ENCODE measurements around the gene SUPT6H.
"Not testable (repeated sequence)": the region's sequence is repeated elsewhere in the genome, so short reads cannot be mapped to it uniquely, and the experiment has no call there.

SUPT6H gene

DNA sequence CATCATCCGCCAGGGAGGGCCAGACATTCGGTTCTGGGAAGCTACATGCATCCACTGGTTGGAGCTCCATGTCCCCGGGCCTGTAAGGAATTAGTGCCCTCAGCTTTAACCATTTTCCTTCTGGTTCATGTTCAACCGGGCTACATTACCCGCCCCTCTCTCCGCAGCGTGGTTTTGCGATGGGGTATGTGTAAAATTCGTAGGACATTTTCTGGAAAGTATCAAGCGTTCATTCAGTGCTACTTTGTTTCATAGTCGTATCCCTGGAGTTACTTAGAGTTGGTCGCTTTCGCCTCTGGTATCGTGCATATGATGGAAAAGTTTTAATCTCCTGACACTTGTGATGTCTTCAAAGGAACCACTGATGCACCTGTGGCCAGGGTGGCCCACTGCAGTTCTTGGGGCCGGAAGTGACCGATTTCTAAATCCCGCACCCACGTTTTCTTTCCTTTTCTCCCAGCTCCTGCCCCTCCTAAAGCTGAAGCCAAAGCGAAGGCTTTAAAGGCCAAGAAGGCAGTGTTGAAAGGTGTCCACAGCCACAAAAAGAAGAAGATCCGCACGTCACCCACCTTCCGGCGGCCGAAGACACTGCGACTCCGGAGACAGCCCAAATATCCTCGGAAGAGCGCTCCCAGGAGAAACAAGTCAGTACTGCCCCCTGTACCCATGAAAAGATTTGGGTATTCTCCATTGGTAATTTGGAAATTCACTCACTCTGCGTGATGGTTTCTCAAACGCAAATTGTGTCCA, 58.4 kb downstream of the SUPT6H start:
- no peaks in the 10 kb centered on the region for H3K27me3 ChIP-seq (ENCODE audit: control insufficient read depth in 1 of 2, insufficient read depth in 2 of 2, low read length in 2 of 2)
- H3K27ac ChIP-seq (ENCODE audit: low read length), result peak overlapping the region; percentile 76
- peaks cover 55% of the 10 kb centered on the region for H3K4me1 ChIP-seq (ENCODE audit: control insufficient read depth, insufficient read depth, low read length)
- H3K4me3 ChIP-seq (ENCODE audit: low read length in 2 of 2), result peak overlapping the region; percentile 93 to 96
- no peaks in the 10 kb centered on the region for H3K9me3 ChIP-seq (ENCODE audit: control insufficient read depth in 2 of 2, low read length in 2 of 2)
- H3K9ac ChIP-seq (ENCODE audit: low read length in 2 of 2), result peak overlapping the region; percentile 87 to 89
- H3K36me3 ChIP-seq (ENCODE audit: control insufficient read depth in 2 of 2, insufficient read depth in 2 of 2, low read length in 2 of 2), result peaks cover 22 to 31% of the 10 kb centered on the region in 2 donors

DNA sequence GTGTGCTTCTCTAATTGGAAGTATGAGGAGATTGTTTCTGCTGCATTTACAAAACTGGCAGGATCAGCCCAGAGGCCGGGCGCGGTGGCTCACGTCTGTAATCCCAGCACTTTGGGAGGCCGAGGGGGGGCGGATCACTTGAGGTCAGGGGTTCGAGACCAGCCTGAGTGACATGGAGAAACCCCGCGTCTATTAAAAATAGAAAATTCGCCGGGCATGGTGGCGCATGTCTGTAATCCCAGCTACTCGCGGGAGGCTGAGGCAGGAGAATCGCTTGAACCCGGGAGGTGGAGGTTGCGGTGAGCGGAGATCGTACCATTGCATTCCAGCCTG, 59.0 kb downstream of the SUPT6H start:
- Histone ChIP-seq H3K36me3 (ENCODE audit: control insufficient read depth in 2 of 2, insufficient read depth in 2 of 2, low read length in 2 of 2) (peaks cover 22 to 28% of the 10 kb centered on the region in 2 donors), H3K4me1 (ENCODE audit: control insufficient read depth, insufficient read depth, low read length) (peaks cover 58% of the 10 kb centered on the region), H3K9ac (ENCODE audit: low read length in 2 of 2) (peak overlapping the region in 1 of 2 donors; percentile 89), H3K4me3 (ENCODE audit: low read length in 2 of 2) (peak overlapping the region; percentile 93 to 96)
- H3K9me3 ChIP-seq (ENCODE audit: control insufficient read depth in 2 of 2, low read length in 2 of 2); H3K27ac ChIP-seq (ENCODE audit: low read length); H3K27me3 ChIP-seq (ENCODE audit: control insufficient read depth in 1 of 2, insufficient read depth in 2 of 2, low read length in 2 of 2): not testable (repeated sequence)

DNA sequence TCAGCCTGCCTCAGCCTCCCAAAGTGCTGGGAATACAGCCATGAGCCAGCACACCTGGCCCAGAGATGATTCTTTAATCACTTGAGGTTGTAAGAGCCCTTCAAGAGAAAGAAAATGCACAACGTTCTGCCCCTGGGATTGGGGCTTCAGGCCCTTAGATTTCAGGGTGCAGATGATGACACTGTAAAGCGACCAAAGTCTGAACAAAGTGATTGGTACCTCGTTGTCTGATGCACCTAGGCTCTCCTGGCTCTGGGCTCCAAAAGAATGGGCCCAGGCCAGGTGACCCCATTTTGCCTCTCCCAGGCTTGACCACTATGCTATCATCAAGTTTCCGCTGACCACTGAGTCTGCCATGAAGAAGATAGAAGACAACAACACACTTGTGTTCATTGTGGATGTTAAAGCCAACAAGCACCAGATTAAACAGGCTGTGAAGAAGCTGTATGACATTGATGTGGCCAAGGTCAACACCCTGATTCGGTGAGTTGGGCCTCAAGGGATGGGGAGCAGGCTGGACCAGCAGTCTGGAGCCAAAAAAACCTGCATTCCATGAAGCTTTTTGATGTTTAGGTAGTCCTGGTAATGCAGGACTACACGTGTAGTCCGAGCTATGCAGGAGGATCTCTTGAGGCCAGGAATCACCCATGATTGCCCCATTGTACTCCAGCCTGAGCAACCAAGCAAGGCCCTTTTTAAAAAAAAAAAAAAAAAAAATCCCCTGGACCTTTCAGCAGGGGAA, 60.6 kb downstream of the SUPT6H start:
- no peak overlapping the region for H3K4me3 ChIP-seq (ENCODE audit: low read length in 2 of 2)

DNA sequence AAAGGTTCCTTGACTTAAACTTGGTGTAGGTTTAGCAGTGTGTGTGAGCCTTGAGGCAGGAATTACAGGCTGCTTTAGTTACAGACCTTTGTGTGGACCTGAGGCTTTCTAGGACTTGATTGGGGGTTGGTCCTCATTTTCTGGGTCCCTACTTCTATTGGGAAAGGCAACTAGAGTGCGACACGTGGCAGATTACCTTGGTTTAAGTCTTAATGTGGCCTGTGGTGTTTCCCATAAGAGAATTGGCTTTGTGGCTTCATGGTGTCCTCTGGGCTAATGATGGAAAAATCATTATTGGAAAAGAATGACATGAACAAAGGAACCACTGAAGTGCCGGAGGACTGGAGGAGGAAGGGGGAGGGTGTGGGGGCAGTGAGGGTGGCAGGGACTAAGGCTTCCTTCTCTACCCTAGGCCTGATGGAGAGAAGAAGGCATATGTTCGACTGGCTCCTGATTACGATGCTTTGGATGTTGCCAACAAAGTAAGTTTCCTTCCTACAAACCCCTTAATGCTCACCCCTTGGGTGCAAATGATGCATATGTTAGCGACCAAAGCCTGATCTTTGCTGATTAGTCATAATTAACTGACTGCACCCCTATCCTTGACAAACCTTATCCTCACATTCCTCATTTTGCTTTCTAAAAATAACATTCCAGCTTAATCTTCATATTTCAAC, 61.3 kb downstream of the SUPT6H start:
- H3K4me1 ChIP-seq (ENCODE audit: control insufficient read depth, insufficient read depth, low read length), result peaks cover 60% of the 10 kb centered on the region
- H3K27me3 ChIP-seq (ENCODE audit: control insufficient read depth in 1 of 2, insufficient read depth in 2 of 2, low read length in 2 of 2), result peaks cover 2 to 10% of the 10 kb centered on the region in 2 donors
- no peak overlapping the region for H3K4me3 ChIP-seq (ENCODE audit: low read length in 2 of 2)
- no peaks in the 10 kb centered on the region for H3K9me3 ChIP-seq (ENCODE audit: control insufficient read depth in 2 of 2, low read length in 2 of 2)
- H3K36me3 ChIP-seq (ENCODE audit: control insufficient read depth in 2 of 2, insufficient read depth in 2 of 2, low read length in 2 of 2), result peaks cover 22 to 27% of the 10 kb centered on the region in 2 donors
- H3K9ac ChIP-seq (ENCODE audit: low read length in 2 of 2), result no peak overlapping the region
- H3K27ac ChIP-seq (ENCODE audit: low read length), result no peak overlapping the region

More for the DNA sequence above, 60.6 kb downstream of the SUPT6H start:
- Histone ChIP-seq H3K36me3 (ENCODE audit: control insufficient read depth in 2 of 2, insufficient read depth in 2 of 2, low read length in 2 of 2) (peaks cover 22 to 27% of the 10 kb centered on the region in 2 donors), H3K27me3 (ENCODE audit: control insufficient read depth in 1 of 2, insufficient read depth in 2 of 2, low read length in 2 of 2) (peaks cover 2 to 10% of the 10 kb centered on the region in 2 donors), H3K4me1 (ENCODE audit: control insufficient read depth, insufficient read depth, low read length) (peaks cover 59% of the 10 kb centered on the region), H3K9ac (ENCODE audit: low read length in 2 of 2) (no peak overlapping the region), H3K27ac (ENCODE audit: low read length) (no peak overlapping the region), H3K9me3 (ENCODE audit: control insufficient read depth in 2 of 2, low read length in 2 of 2) (no peaks in the 10 kb centered on the region)

DNA sequence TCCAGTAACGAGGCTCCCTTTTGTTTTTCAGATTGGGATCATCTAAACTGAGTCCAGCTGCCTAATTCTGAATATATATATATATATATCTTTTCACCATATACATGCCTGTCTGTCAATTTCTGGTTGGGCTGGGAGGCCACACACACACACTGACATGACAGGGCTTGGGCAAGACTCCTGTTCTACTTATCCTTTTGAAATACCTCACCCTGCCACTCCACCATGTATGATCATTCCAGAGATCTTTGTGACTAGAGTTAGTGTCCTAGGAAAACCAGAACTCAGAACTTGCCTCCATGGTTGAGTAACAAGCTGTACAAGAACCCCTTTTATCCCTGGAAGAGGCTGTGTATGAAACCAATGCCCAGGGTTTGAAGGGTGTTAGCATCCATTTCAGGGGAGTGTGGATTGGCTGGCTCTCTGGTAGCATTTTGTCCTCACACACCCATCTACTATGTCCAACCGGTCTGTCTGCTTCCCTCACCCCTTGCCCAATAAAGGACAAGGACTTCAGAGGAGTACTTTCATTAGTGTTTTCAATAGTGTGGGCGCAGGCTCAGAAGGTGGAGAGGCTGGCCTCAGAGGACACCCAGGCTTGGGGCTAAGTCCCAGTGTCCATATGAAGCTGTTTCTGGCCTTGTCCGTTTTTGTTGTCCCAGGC, 62.0 kb downstream of the SUPT6H start:
- not testable (repeated sequence) for H3K4me3 ChIP-seq (ENCODE audit: low read length in 2 of 2); H3K9ac ChIP-seq (ENCODE audit: low read length in 2 of 2); H3K27me3 ChIP-seq (ENCODE audit: control insufficient read depth in 1 of 2, insufficient read depth in 2 of 2, low read length in 2 of 2); H3K9me3 ChIP-seq (ENCODE audit: control insufficient read depth in 2 of 2, low read length in 2 of 2); H3K27ac ChIP-seq (ENCODE audit: low read length)
- H3K36me3 ChIP-seq (ENCODE audit: control insufficient read depth in 2 of 2, insufficient read depth in 2 of 2, low read length in 2 of 2), result peaks cover 22 to 27% of the 10 kb centered on the region in 2 donors
- H3K4me1 ChIP-seq (ENCODE audit: control insufficient read depth, insufficient read depth, low read length), result peaks cover 57% of the 10 kb centered on the region

DNA sequence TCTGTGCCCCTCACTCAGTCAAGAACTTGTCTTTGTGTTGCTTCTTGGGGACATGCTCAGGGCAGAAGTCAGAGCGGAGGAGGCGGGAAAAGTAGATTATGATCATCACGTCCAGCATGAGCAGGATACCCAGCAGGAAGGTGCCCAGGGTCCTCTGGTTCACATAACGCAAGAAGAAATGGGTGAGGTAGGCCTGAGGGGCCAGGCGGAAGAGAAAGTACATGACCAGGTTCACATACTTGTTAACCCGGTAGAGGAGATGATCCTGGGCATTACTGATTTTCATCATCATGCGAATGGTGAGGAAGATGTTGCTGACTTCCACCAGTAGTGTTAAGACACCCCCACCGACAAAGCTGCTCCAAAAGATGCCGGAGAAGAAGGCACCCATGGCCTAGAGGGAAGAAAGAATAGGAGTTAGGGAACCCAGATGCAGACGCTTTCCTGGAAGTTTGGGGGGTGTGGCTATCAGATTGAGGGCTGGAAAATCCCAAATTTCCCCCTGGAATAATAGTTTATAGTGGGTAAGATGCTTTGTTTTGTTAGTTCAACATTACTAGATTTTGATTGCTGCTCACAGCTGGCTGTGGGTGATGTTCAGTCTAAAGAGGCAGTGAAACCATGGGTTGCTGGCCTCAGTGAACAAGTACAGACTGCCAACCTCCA, 62.6 kb downstream of the SUPT6H start:
- Histone ChIP-seq H3K4me1 (ENCODE audit: control insufficient read depth, insufficient read depth, low read length) (peaks cover 56% of the 10 kb centered on the region), H3K4me3 (ENCODE audit: low read length in 2 of 2) (no peak overlapping the region), H3K27me3 (ENCODE audit: control insufficient read depth in 1 of 2, insufficient read depth in 2 of 2, low read length in 2 of 2) (peaks cover 2 to 10% of the 10 kb centered on the region in 2 donors), H3K9me3 (ENCODE audit: control insufficient read depth in 2 of 2, low read length in 2 of 2) (no peaks in the 10 kb centered on the region), H3K9ac (ENCODE audit: low read length in 2 of 2) (no peak overlapping the region), H3K27ac (ENCODE audit: low read length) (no peak overlapping the region), H3K36me3 (ENCODE audit: control insufficient read depth in 2 of 2, insufficient read depth in 2 of 2, low read length in 2 of 2) (peaks cover 22 to 27% of the 10 kb centered on the region in 2 donors)

DNA sequence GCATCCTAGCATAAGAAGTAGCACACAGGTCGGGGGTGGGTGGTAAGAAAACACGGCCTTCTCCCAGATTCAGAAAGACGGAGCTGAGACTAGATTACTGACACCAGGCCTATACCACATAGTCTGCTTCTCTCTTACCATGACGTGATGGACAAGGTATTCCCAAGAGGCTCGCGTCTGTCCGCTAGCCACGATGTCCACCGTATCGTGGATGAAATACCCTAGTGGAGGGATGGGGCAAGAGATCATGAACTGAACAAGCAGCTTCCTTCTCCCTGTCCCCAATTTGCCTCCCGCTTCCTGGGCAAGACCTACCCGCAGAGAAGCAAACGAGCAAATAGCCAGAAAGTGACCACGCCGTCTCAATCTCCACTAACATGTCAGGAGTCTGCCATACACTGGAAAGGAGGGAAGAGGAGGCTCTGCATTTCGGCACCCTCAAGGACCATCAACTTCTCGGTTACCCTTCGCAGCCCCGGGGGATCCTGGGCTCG, 63.2 kb downstream of the SUPT6H start:
- H3K27ac ChIP-seq (ENCODE audit: low read length), result no peak overlapping the region
- peaks cover 56% of the 10 kb centered on the region for H3K4me1 ChIP-seq (ENCODE audit: control insufficient read depth, insufficient read depth, low read length)
- H3K9me3 ChIP-seq (ENCODE audit: control insufficient read depth in 2 of 2, low read length in 2 of 2), result no peaks in the 10 kb centered on the region
- peaks cover 2 to 10% of the 10 kb centered on the region in 2 donors for H3K27me3 ChIP-seq (ENCODE audit: control insufficient read depth in 1 of 2, insufficient read depth in 2 of 2, low read length in 2 of 2)
- no peak overlapping the region for H3K9ac ChIP-seq (ENCODE audit: low read length in 2 of 2)
- H3K4me3 ChIP-seq (ENCODE audit: low read length in 2 of 2), result no peak overlapping the region
- H3K36me3 ChIP-seq (ENCODE audit: control insufficient read depth in 2 of 2, insufficient read depth in 2 of 2, low read length in 2 of 2), result peaks cover 22 to 27% of the 10 kb centered on the region in 2 donors

DNA sequence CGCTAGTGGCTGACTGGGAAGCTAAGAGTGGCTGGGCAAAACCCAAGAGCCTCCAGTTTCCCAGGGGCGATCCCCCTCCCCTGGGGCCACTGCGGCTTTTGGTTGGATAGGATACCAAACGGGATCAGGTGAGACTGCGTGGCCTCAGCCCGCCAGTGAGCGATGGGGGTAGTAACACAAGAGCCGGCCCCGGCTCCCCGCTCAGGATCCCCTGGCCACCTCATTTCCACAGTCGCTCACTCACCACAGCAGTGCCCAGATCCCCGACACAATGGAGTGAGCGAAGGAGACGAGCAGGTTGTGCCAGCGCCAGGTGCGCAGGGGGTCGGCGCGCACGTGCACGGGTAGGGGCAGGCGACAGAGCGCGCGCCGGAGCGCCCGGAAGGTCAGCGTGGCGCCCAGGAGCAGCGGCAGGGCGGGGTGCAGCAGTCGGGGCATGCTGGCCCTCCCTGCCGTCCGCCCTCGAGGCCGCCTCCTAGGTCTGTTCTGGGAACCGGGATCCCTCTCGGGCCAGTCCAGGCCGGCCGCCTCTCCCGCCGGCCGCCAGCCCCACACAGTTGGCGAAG, 63.7 kb downstream of the SUPT6H start:
- Histone ChIP-seq H3K4me3 (ENCODE audit: low read length in 2 of 2) (peak overlapping the region in 1 of 2 donors; percentile 64), H3K27ac (ENCODE audit: low read length) (no peak overlapping the region), H3K9ac (ENCODE audit: low read length in 2 of 2) (no peak overlapping the region), H3K36me3 (ENCODE audit: control insufficient read depth in 2 of 2, insufficient read depth in 2 of 2, low read length in 2 of 2) (peaks cover 22 to 27% of the 10 kb centered on the region in 2 donors), H3K4me1 (ENCODE audit: control insufficient read depth, insufficient read depth, low read length) (peaks cover 51% of the 10 kb centered on the region), H3K9me3 (ENCODE audit: control insufficient read depth in 2 of 2, low read length in 2 of 2) (no peaks in the 10 kb centered on the region), H3K27me3 (ENCODE audit: control insufficient read depth in 1 of 2, insufficient read depth in 2 of 2, low read length in 2 of 2) (peaks cover 2 to 10% of the 10 kb centered on the region in 2 donors)

DNA sequence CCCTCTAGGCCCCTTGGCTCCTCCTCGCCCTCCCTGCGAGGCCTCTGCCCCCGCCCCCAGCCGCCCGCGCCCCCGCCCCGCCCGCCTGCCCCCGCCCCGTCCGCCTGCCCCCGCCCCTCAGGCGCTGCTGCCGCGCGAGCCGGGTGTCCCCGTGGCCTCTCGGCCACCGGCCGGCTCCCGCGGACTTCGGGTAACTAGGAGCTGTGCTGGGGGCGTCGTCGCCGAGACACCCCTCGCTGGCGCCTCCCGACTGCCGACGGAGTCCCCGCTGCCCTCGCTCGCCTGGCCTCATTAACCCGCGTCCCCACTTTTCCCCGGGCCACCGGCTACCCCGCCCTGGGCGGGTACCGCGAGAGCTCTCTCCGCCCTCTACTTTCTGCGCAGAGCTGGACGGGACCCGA, 64.2 kb downstream of the SUPT6H start, which contains the start of gene TLCD1:
Gene TLCD1, minus strand, starts transcription at position 8 of the 401 bp plus-strand sequence. CDS start 136 bp downstream, outside the sequence.
- Histone ChIP-seq H3K9me3 (ENCODE audit: control insufficient read depth in 2 of 2, low read length in 2 of 2) (no peaks in the 10 kb centered on the region), H3K4me3 (ENCODE audit: low read length in 2 of 2) (peak within 1 kb of the TSS; percentile 61 to 91), H3K9ac (ENCODE audit: low read length in 2 of 2) (peak within 1 kb of the TSS; percentile 43 to 51), H3K27ac (ENCODE audit: low read length) (peak within 1 kb of the TSS; percentile 2), H3K36me3 (ENCODE audit: control insufficient read depth in 2 of 2, insufficient read depth in 2 of 2, low read length in 2 of 2) (peaks cover 22 to 27% of the 10 kb centered on the region in 2 donors), H3K4me1 (ENCODE audit: control insufficient read depth, insufficient read depth, low read length) (peaks cover 46% of the 10 kb centered on the region), H3K27me3 (ENCODE audit: control insufficient read depth in 1 of 2, insufficient read depth in 2 of 2, low read length in 2 of 2) (peaks cover 2 to 10% of the 10 kb centered on the region in 2 donors)
